Vagina (tissue), 2 donors: ENCODE results near the gene TPST2. TPM values are rescaled to one million over a fixed set of nuclear protein-coding genes. Genes with fewer than 3 reads are reported as not detected.

ENCODE experiments used
- DNase-seq, 2 donors: peaks; one replicate each; pipeline ENCODE4 v3.0.0-alpha.2; 2017; ENCODE audit errors: extremely low spot score in 2 of 2
- H3K27ac ChIP-seq: fragments of 200-600 bp; sonication (generic); one replicate; pipeline ENCODE4 v1.5.1; 2019
- H3K27me3 ChIP-seq: fragments of 200-600 bp; sonication (generic); one replicate; pipeline ENCODE4 v1.5.1; 2019
- H3K36me3 ChIP-seq, 2 donors: fragments of 200-600 bp; sonication (generic); one replicate each; pipeline ENCODE4 v1.5.1; 2017 to 2019
- H3K4me1 ChIP-seq: fragments of 200-600 bp; sonication (generic); one replicate; pipeline ENCODE4 v1.5.1; 2019
- H3K4me3 ChIP-seq, 2 donors: fragments of 200-600 bp; sonication (generic); 1 replicate in 1 of 2; 2 replicates in 1 of 2; pipeline ENCODE4 v1.5.1; 2016 to 2019
- H3K9me3 ChIP-seq: fragments of 200-600 bp; sonication (generic); one replicate; pipeline ENCODE4 v1.5.1; 2019
- CTCF ChIP-seq, 3 experiments: fragments of 450-650 bp in 2 of 3; fragments of 200-600 bp in 1 of 3; sonication (generic) in 1 of 3; IDR thresholded peaks; one replicate each; pipeline ENCODE4 v1.5.1; 2017 to 2019; ENCODE audit warnings: antibody characterized with exemption in 3 of 3, mild to moderate bottlenecking in 2 of 3, moderate library complexity in 2 of 3
- POLR2A ChIP-seq, 2 donors: fragments of 450-650 bp; IDR thresholded peaks; one replicate each; pipeline ENCODE4 v1.6.1; 2017; ENCODE audit warnings: antibody characterized with exemption in 2 of 2, mild to moderate bottlenecking in 2 of 2, moderate library complexity in 2 of 2
- POLR2AphosphoS5 ChIP-seq, 2 donors: sonication (generic); formaldehyde crosslinking; IDR thresholded peaks; one replicate each; pipeline ENCODE4 v1.9.0; 2017; ENCODE audit warnings: antibody characterized with exemption in 2 of 2, mild to moderate bottlenecking in 2 of 2, low read depth in 1 of 2; ENCODE audit not compliant: insufficient read depth in 1 of 2
- intact Hi-C: fragments of 100-400 bp; cut with DNase I; formaldehyde crosslinking; loops from one replicate; pipeline ENCODE4 v1.15.1; 2023
- total RNA-seq: library from RNA; depleted of rRNA; stranded (reverse); fragments of >200 nt; gene quantifications from one replicate; pipeline ENCODE4 v1.2.3, GENCODE V29; 2016

The TPST2 gene
- total RNA-seq, 1 donor from 2014 or later, result 96.3 TPM

GRCh38 chr22:26621663-26622062 lies 31.7 kb upstream of the TPST2 start, which contains the start of gene CRYBA4:
CRYBA4 (plus strand) TSS chr22:26621963; CDS start chr22:26622597, 634 bp downstream.
- no peak for TF ChIP-seq CTCF (IDR thresholded peaks at IDR 0.05)
- no peak for TF ChIP-seq POLR2A (IDR thresholded peaks at IDR 0.05)
- no peak for TF ChIP-seq POLR2AphosphoS5 (IDR thresholded peaks at IDR 0.05; ENCODE audit: insufficient read depth in 1 of 2, low read depth in 1 of 2)
- Histone ChIP-seq H3K4me1 (no peaks in the 10 kb centered on the region), H3K4me3 (no peak within 1 kb of the TSS), H3K27me3 (no peaks in the 10 kb centered on the region), H3K27ac (no peak within 1 kb of the TSS), H3K9me3 (no peaks in the 10 kb centered on the region), H3K36me3 (no peaks in the 10 kb centered on the region)
- intact Hi-C loops, result no loop called here
- DNase-seq, result no peak

GRCh38 chr22:26620197-26620596 lies 30.3 kb upstream of the TPST2 start:
- Histone ChIP-seq H3K27me3 (no peaks in the 10 kb centered on the region), H3K9me3 (no peaks in the 10 kb centered on the region)
- intact Hi-C loops, result no loop called here

GRCh38 chr22:26619510-26619909 lies 29.6 kb upstream of the TPST2 start:
- Histone ChIP-seq H3K9me3 (no peaks in the 10 kb centered on the region), H3K4me1 (no peaks in the 10 kb centered on the region), H3K27ac (no peak overlapping the region), H3K4me3 (no peak overlapping the region), H3K36me3 (no peaks in the 10 kb centered on the region), H3K27me3 (no peaks in the 10 kb centered on the region)
- intact Hi-C loops, result no loop called here
- no peak for DNase-seq
- TF ChIP-seq POLR2AphosphoS5 (IDR thresholded peaks at IDR 0.05; ENCODE audit: insufficient read depth in 1 of 2, low read depth in 1 of 2) (peak in 1 of 2 donors; percentile 29), CTCF (IDR thresholded peaks at IDR 0.05) (no peak), POLR2A (IDR thresholded peaks at IDR 0.05) (no peak)

More at GRCh38 chr22:26620197-26620596, 30.3 kb upstream of the TPST2 start:
- no peak for DNase-seq
- no peaks in the 10 kb centered on the region for H3K4me1 ChIP-seq
- no peak for TF ChIP-seq POLR2AphosphoS5 (IDR thresholded peaks at IDR 0.05; ENCODE audit: insufficient read depth in 1 of 2, low read depth in 1 of 2)
- no peak for TF ChIP-seq POLR2A (IDR thresholded peaks at IDR 0.05)
- TF ChIP-seq CTCF (IDR thresholded peaks at IDR 0.05), result no peak
- H3K36me3 ChIP-seq, result no peaks in the 10 kb centered on the region
- no peak overlapping the region for H3K27ac ChIP-seq
- no peak overlapping the region for H3K4me3 ChIP-seq

- Histone ChIP-seq H3K4me1 (no peaks in the 10 kb centered on the region), H3K27me3 (no peaks in the 10 kb centered on the region), H3K4me3 (no peak overlapping the region), H3K36me3 (no peaks in the 10 kb centered on the region), H3K9me3 (no peaks in the 10 kb centered on the region), H3K27ac (no peak overlapping the region)
- TF ChIP-seq CTCF (IDR thresholded peaks at IDR 0.05), result no peak
- no peak for TF ChIP-seq POLR2A (IDR thresholded peaks at IDR 0.05)
- no peak for TF ChIP-seq POLR2AphosphoS5 (IDR thresholded peaks at IDR 0.05; ENCODE audit: insufficient read depth in 1 of 2, low read depth in 1 of 2)
- intact Hi-C loops, result no loop called here
- DNase-seq, result no peak
Observed at GRCh38 chr22:26618455-26618854, 28.5 kb upstream of the TPST2 start.

- no peak within 1 kb of the TSS for H3K4me3 ChIP-seq
- TF ChIP-seq POLR2A (IDR thresholded peaks at IDR 0.05) (no peak), CTCF (IDR thresholded peaks at IDR 0.05) (no peak), POLR2AphosphoS5 (IDR thresholded peaks at IDR 0.05; ENCODE audit: insufficient read depth in 1 of 2, low read depth in 1 of 2) (no peak)
- intact Hi-C loops, result no loop called here
- DNase-seq, result no peak
- H3K36me3 ChIP-seq, result no peaks in the 10 kb centered on the region
- H3K27ac ChIP-seq, result no peak within 1 kb of the TSS
- H3K27me3 ChIP-seq, result no peaks in the 10 kb centered on the region
- H3K9me3 ChIP-seq, result no peaks in the 10 kb centered on the region
- H3K4me1 ChIP-seq, result no peaks in the 10 kb centered on the region
Observed at GRCh38 chr22:26617271-26618199, 27.6 kb upstream of the TPST2 start, which contains the start of gene CRYBB1. CRYBB1 (minus strand) TSS chr22:26618027; CDS start chr22:26616319, 1,708 bp downstream.
